Chondrocyte (in vitro differentiated cells): Measurements from ENCODE around the gene SCAMP5. TPM values are rescaled to one million over a fixed set of nuclear protein-coding genes. Genes with fewer than 3 reads are reported as not detected.

Experiments used
- DNase-seq: peaks from one replicate; pipeline ENCODE4 v3.0.0; 2021; ENCODE audit warnings: mixed read lengths, low spot score
- H3K27ac Mint-ChIP-seq: one replicate; pipeline ENCODE4 v1.8.0; 2021; ENCODE audit warnings: mild to moderate bottlenecking, moderate library complexity, mixed read lengths; ENCODE audit not compliant: unreplicated experiment
- H3K27me3 Mint-ChIP-seq: 2 replicates; pipeline ENCODE4 v1.8.0; 2021; ENCODE audit warnings: low read depth, mixed read lengths
- H3K36me3 Mint-ChIP-seq: 2 replicates; pipeline ENCODE4 v1.8.0; 2021; ENCODE audit warnings: low read depth, mixed read lengths
- H3K4me1 Mint-ChIP-seq: 2 replicates; pipeline ENCODE4 v1.8.0; 2021; ENCODE audit warnings: low read depth, mild to moderate bottlenecking, mixed read lengths
- H3K4me3 Mint-ChIP-seq: one replicate; pipeline ENCODE4 v1.8.0; 2021; ENCODE audit warnings: mild to moderate bottlenecking, moderate library complexity, mixed read lengths; ENCODE audit not compliant: unreplicated experiment
- H3K9me3 Mint-ChIP-seq: 2 replicates; pipeline ENCODE4 v1.8.0; 2021; ENCODE audit warnings: low read depth, mixed read lengths
- total RNA-seq: library from RNA; stranded (reverse); gene quantifications from 3 replicates; pipeline ENCODE4 v1.2.1, GENCODE V29; 2021
- TF ChIP-seq, protein P1 (sequence below): fragments of 200-600 bp; sonication (generic); IDR thresholded peaks from 2 replicates; pipeline ENCODE4 v1.5.0; 2021; ENCODE audit warnings: antibody characterized with exemption, mild to moderate bottlenecking, moderate library complexity

The SCAMP5 gene
- total RNA-seq, 1 donor from 2014 or later = 20.6 TPM

DNA sequence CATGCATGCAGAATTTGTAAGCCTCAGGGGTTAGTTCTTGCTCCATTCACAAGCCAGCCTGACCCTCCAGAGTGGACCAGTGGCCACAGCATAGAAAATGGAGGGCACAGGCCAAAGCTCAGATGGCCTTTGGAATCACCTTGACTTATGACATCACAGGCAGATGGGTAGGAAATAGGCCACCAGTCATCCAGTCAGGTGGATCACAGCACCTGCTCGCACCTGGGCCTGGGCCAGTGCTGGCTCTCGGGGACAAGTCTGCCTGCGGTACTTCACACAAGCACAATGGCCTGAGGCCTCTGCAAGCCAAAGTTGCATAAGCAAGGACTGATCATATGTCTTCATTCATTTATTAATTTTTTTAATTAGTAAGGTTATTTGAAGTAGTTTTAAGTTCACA lies 67.3 kb downstream of the SCAMP5 start:
- Mint-ChIP-seq H3K4me1 (peaks cover 41% of the 10 kb centered on the region), H3K4me3 (no peak overlapping the region), H3K27me3 (no peaks in the 10 kb centered on the region), H3K27ac (no peak overlapping the region), H3K36me3 (peaks cover 12% of the 10 kb centered on the region), H3K9me3 (peaks cover 20% of the 10 kb centered on the region)
- DNase-seq = no peak
- TF ChIP-seq, protein P1, sequence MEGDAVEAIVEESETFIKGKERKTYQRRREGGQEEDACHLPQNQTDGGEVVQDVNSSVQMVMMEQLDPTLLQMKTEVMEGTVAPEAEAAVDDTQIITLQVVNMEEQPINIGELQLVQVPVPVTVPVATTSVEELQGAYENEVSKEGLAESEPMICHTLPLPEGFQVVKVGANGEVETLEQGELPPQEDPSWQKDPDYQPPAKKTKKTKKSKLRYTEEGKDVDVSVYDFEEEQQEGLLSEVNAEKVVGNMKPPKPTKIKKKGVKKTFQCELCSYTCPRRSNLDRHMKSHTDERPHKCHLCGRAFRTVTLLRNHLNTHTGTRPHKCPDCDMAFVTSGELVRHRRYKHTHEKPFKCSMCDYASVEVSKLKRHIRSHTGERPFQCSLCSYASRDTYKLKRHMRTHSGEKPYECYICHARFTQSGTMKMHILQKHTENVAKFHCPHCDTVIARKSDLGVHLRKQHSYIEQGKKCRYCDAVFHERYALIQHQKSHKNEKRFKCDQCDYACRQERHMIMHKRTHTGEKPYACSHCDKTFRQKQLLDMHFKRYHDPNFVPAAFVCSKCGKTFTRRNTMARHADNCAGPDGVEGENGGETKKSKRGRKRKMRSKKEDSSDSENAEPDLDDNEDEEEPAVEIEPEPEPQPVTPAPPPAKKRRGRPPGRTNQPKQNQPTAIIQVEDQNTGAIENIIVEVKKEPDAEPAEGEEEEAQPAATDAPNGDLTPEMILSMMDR = no peak

- Mint-ChIP-seq H3K27ac (no peak overlapping the region), H3K9me3 (peaks cover 20% of the 10 kb centered on the region), H3K36me3 (peaks cover 10% of the 10 kb centered on the region), H3K4me3 (no peak overlapping the region), H3K27me3 (no peaks in the 10 kb centered on the region), H3K4me1 (peaks cover 37% of the 10 kb centered on the region)
- TF ChIP-seq, protein P1 = no peak
- no peak for DNase-seq
Measured at GRCh38 chr15:75063338-75063737, 68.0 kb downstream of the SCAMP5 start.

DNA sequence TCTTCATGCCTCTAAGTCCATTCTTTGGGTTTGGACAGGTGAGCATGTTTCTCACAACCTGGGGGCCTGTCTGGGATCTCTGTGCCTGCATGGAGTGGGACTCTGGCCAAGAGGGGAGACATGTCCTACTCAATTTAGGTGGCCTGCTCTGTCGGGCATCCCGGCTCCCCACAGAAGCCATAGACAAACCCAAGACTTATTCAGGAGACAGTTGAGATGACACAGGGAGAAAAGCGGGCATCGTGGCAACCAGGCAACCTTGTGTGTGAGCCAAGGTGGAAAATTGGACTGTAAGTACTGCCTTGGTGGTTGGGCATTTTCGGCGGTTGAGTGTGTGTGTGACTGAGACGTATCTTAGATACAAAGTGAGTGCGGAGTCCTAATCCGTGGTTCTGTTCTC lies 68.5 kb downstream of the SCAMP5 start:
- TF ChIP-seq, protein P1 = no peak
- peaks cover 20% of the 10 kb centered on the region for H3K9me3 Mint-ChIP-seq
- no peak overlapping the region for H3K4me3 Mint-ChIP-seq
- peaks cover 35% of the 10 kb centered on the region for H3K4me1 Mint-ChIP-seq
- H3K27ac Mint-ChIP-seq = no peak overlapping the region
- no peaks in the 10 kb centered on the region for H3K27me3 Mint-ChIP-seq
- H3K36me3 Mint-ChIP-seq = peaks cover 10% of the 10 kb centered on the region
- no peak for DNase-seq

DNA sequence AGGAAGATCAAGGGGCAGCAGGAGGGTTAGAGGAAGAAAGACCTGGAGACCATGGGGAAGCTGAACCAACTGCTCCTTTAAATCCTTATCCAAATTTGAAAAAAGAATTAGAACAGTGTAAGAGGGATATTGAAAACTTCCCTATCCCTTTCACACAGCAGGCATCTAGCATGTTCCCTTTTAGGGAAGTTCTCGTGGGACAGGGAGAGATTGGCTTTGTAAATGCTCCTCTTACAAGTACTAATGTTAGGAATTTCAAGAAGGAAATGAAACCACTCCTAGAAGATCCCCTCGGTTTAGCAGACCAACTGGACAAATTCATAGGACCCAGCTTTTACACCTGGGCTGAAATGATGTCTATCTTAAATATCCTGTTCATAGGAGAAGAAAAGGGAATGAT lies 69.5 kb downstream of the SCAMP5 start:
- H3K9me3 Mint-ChIP-seq = peaks cover 20% of the 10 kb centered on the region
- TF ChIP-seq, protein P1 = no peak
- DNase-seq = no peak
- peaks cover 8% of the 10 kb centered on the region for H3K36me3 Mint-ChIP-seq
- no peaks in the 10 kb centered on the region for H3K27me3 Mint-ChIP-seq
- no peak overlapping the region for H3K4me3 Mint-ChIP-seq
- H3K4me1 Mint-ChIP-seq = peaks cover 35% of the 10 kb centered on the region
- H3K27ac Mint-ChIP-seq = peak overlapping the region; percentile 51

GRCh38 chr15:75065467-75065850 lies 70.1 kb downstream of the SCAMP5 start:
- DNase-seq = no peak
- Mint-ChIP-seq H3K27me3 (no peaks in the 10 kb centered on the region), H3K4me3 (no peak overlapping the region), H3K36me3 (peaks cover 8% of the 10 kb centered on the region), H3K4me1 (peaks cover 35% of the 10 kb centered on the region), H3K9me3 (peaks cover 20% of the 10 kb centered on the region), H3K27ac (peak overlapping the region; percentile 73)
- TF ChIP-seq, protein P1 = no peak
